T-helper 2 cell treated with Interferon-gamma antibody and Interleukin-4, amounts not matched to agents 100 ng/mL and 5 ng/mL, for 36 hours (primary cell): ENCODE measurements around the gene SPATS2L. TPM values are rescaled to one million over a fixed set of nuclear protein-coding genes. Genes with fewer than 3 reads are reported as not detected.

Experiments used
- intact Hi-C: fragments of 100-400 bp; cut with micrococcal nuclease; formaldehyde crosslinking; loops from one replicate; pipeline ENCODE4 v1.15.1; 2023
- total RNA-seq: library from RNA; stranded (reverse); gene quantifications from 2 replicates; pipeline ENCODE4 v1.2.3, GENCODE V29; 2022

SPATS2L gene
- total RNA-seq, 1 donor from 2014 or later, result 52.4 TPM

DNA sequence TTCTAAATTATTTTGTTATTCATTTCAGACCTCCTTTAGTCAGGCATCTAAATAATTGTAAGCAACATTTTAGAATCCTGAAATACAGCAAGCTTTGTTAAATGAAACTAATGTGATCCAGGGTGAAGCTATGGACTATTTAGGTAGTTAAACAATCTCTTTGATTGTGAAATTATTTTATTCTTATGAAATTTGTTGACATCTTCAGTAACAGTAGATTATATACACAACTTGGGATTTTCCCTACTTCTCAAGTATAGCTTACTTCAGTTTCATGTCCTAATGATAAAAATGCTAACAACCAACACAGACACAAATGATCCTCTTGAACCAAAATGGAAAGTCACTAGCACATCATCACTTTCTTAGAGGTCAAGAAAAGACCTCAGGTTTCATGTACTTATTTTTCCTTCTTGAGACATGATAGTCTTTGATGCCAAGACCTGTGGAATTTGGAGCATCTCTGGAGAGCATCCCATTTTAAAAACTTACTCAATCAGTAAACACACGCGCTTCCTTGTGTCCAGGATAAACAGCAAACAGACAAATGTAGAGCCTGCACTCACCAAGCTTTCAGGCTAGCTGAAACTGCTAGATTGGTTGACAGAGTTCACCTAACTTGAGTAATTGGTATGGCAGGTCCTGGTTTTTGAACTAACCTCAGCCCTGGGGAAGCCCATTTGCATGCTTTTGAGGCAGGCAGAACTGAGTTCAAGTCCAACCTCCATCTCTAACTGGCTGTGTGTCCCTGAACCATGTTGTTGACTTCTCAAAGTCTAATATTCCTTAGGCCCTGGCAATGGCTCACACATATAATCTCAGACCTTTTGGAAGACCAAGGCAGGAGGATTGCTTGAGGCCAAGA is 155.6 kb downstream of the SPATS2L start:
- intact Hi-C loops, result no loop called here

DNA sequence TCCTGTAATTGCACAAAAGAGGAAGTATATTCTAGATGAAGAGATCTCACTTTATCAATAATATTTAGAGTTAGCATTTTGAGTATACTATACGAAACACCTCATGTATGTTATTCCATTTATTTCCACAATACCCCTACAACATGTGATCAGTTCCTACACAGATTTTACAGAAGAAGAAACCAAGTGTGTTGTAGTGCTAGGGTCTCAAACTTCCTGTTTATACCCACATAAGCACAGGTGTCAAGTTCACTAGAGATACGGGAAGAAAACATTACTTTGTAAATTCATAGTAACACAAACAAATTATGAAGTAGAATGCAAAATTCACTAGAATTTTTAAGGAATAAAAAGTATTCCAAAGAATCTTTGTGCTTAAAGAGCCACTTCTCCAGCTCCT is 157.0 kb downstream of the SPATS2L start:
- intact Hi-C loops, result no loop called here

DNA sequence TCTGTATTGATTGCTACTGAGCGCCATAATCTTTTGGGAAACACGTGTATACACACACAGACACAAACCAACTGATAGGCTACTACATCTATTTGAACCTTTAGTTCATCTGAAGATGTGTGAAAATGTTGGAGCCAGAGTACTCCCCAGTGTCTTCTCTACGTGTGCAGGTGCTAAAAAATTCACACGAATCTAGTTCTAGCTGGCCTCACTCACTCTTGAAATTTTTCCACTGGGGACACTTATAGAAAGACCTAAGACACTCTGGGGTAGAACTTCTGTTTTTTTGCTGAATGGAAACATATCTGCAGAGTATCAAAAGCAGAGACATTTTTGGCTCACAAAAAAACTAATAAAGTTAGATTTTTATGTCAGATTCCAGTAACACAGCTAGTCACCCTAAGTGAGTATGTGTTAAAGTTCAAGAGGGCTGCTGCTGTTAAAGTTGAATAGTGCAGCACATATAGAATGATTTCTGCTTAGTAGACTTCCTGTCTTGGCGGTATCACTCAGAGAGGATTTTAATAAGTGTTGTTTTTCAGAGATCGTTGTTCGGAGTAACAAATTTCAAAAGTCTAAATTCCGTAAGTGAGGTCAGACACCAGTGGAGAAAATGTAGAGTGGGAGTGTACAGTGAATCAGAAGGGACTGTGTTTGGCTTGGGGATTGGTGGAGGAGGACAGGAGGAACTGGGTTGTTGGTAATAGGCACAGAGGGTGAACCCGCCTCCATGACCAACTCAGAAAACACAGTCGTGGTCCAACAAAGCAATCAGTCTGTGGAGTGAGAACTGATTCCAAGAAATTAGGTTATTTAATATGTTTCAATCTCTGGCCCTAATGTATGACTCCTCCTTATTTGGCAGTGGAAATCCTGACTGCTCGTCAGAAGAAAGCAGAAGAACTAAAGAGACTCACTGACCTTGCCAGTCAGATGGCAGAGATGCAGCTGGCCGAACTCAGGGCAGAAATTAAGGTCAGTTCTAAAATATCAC is 160.2 kb downstream of the SPATS2L start:
- intact Hi-C loops, result loop anchor here (2.0 to 5.0 kb wide), 3 partner anchors 14 to 158 kb away; no protein-coding TSS in a partner anchor

DNA sequence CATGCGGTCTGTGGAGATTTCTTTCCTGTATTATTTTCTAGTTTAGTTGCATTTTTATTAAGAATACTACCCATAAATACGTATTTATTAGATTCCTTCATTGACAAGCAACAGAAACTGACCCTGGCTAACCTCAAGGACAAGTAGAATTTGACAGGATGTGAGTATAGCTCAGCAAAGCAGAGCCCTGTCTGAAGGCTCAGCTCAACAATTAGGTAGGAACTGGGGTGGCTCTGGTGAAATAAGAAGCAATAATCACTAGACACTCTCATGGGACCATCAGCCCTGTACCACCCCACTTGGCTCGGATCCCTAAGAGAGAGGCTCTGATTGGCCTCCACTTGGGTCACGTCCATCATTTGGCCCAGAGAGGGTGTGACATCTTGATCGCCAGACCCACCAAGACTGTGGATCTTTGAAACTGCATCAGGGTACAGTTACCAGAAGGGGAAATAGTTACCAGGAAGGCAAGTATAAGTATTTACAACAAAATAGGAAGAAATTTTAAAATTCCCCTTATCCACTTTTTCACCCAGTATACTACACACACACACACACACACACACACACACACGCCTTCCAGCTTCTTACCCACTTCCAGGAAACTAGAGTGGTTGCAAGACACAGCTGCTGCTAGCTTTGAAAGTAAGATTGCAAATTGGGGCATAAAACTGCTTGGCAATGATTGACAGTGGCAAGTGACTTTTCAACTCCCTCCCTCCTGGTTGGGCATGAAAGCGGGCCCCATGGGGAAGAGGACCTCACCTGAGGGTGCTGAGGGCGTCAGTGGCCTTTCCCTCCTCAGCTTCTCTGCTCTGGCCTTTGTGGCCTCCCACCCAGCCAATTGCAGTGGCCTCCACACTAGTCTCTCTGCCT is 161.6 kb downstream of the SPATS2L start:
- intact Hi-C loops, result loop anchor here (1.0 to 5.0 kb wide), 4 partner anchors 15 to 488 kb away; no protein-coding TSS in a partner anchor

DNA sequence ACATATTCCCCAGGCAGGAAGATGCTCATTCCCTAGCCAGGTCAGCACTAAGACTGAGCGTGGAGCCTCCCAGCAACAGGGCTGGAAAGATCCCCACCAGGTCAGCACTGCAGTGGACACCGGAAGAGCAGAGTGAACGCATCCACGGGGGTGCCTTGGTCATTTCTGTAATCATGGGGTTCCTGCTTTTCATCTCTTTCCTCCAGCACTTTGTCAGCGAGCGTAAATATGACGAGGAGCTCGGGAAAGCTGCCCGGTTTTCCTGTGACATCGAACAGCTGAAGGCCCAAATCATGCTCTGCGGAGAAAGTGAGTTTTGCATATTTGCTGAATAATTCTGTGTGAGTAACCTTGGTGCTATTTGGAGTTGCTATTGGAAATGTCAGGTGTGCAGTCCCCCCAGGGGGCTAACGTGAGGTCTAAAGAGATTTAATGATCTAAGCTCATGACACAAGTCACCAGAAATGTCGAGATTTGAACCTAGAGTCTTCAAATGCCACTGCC is 163.3 kb downstream of the SPATS2L start:
- intact Hi-C loops, result loop anchor here (5.0 kb wide), 1 partner anchor 97 kb away; no protein-coding TSS in a partner anchor

DNA sequence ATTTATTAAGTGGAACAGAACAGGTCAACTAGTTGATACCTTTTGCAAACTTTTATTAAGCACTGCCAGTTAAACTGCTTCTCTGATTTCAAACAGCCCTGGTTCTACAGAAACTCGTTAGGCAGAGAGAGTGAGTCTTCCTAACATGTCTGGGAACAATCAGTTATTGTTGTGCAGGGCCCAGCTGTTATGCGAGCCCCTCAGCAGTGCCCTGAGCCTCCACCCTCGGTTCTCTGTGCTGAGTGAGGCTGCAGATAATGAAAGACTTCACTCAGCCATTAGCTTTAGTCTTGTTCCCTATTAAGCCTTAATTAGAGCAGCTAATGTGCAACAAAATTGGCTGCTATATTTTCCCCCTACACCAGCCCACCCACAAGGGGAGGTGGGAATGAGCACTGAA is 163.7 kb downstream of the SPATS2L start:
- intact Hi-C loops, result no loop called here

DNA sequence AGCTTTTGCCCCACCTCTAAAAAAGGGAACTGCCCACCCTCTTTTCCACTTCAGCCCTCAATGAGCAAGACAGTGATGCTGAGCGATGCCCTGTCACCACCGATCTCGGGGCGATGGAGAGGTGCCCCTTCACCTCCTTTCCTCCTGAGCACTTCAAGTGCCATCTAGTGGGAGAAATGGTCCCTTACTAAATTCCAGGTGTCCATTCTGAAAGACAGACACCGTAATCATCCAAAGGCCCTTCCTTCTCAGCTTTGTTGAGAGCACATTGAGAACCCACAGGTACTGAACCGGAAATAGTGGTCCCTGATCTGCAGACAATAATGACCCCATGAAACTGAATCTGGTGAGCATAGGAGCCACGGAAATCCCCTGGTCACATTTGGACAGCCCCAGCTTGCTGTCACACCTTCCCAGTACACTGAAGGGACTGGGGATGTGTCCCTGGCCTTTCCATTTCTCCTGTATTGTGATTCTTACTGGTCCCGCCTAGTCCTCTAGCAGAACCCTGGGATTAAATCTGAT is 164.9 kb downstream of the SPATS2L start:
- intact Hi-C loops, result no loop called here

DNA sequence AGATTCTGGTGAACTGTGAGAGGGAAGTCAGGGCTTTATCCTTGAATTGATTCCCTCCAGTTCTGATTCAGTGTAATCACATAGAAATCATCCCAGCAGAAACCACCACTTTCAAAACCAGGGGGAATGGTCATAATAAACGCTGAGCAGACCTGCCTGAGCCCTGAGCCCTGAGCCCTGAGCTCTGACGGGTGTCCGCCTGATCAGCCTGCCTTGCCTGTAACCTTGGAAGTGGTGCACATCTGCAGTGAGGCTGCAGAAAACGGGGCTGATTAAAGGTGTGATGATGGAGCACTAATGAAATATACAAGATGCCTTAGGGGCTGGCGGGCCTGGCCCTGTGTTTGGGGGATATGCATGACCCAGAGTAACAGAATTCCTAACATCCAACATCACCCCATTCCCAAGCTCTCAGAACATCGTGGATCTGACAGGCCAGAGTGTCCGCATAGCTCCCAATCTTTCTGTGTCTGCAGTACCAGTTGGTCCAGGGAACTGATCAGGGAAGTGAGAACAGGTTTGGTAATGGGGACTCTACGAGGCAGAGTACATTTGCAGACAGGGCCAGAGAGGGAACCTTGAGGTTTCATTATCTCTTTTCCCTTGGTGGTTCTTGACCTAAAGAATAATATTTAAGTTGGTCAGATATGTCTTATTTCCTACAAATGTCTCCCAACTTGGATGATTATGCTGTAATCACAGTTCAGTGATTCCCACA is 165.6 kb downstream of the SPATS2L start:
- intact Hi-C loops, result no loop called here

DNA sequence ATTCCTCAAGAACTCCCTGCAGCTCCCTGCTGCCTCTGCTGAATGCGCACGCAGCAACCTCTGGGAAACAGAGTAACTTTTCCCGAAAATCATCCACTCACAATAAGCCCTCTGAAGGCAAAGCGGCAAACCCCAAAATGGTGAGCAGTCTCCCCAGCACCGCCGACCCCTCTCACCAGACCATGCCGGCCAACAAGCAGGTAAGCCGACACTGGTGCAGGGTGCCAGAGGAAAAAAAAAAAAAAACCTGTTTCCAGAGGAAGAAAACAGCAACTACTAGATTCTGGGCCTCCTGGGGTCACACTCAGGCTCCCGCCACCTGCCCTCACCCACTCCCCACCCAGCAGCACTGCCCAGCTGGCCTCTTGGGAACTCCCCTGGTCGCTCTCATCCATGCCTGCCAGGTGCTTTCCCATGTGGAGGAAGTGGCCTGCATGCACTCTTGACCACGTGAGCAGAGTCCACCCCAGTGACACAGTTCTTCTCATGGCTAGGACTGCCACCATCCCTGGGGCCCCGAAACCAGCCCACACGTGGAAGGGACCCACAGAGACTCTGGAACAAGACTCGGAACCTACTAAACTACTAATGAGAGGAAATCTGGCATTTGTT is 166.5 kb downstream of the SPATS2L start:
- intact Hi-C loops, result no loop called here

DNA sequence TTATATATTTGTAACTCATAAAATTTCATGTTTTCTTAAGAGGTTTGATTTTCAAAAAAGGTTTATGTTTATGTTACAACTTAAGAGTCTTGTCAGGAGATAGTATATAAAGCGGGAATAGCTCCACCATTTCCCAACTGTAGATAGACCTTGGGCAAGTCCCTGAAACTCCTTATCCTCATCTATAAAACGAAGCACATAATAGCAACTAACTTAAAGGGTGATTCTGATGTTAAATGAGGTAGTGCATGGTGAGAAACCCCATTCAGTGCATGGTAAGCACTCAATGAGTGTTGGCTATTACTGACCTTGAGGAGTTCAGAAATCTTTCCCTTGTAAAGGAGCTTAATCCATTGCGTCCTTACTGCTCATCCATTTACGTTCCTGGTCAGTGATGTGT is 169.3 kb downstream of the SPATS2L start:
- intact Hi-C loops, result no loop called here

DNA sequence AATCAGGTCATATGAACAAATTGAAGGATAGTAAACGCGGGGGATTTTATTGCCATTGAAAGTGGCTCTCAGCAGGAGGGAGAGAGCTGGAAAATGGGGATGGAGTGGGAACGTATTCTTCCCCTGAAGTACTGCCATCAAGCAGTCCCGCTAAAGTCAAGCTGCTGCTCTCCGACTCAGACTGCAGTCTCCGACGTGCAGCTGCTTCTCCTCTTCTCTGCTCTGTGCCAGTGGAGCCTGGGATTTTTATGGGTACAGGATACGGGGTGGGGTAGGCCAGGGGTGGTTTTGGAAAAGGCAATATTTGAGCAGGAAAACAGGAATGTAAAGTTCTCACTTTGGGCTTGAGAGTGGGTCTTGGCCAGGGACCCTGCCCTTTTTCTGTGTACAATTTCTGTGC is 170.3 kb downstream of the SPATS2L start:
- intact Hi-C loops, result no loop called here

DNA sequence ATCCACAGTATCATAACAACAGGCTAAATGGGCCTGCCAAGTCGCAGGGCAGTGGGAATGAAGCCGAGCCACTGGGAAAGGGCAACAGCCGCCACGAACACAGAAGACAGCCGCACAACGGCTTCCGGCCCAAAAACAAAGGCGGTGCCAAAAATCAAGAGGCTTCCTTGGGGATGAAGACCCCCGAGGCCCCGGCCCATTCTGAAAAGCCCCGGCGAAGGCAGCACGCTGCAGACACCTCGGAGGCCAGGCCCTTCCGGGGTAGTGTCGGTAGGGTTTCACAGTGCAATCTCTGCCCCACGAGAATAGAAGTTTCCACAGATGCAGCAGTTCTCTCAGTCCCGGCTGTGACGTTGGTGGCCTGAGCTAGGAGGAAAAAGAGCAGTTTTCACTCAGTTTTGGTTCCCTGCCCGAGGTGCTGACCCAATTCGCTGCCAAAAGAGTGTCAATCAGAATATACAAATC is 171.2 kb downstream of the SPATS2L start:
- intact Hi-C loops, result no loop called here

DNA sequence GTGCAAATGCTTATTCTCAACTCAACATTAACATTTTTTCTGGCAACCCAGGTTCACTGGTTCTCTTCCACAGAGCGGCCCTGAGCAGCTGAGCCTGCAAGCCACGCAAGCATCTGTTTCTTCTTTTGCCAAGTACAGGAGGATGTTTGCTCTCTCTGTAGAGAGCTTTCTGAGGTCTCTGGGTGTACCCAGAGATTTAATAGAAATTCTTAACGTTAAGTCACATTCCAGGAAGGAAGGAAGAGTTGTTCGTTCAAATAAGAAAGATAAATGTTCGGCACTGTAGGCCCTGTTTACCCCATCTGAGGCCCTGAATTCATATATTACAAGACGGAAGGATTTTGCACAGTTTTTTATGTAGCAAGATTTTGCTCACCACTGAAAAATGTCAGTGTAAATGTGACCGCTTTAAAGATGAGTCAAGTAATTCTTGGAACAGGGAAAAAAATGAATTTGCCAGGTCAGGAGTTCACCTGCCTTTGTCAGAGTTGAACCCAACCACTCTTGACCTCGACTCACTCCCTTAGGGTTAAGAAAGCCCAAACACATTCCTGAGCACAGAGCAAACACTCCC is 173.3 kb downstream of the SPATS2L start:
- intact Hi-C loops, result loop anchor here (5.0 kb wide), 1 partner anchor 172 kb away; the partner anchor contains the start of gene SPATS2L

DNA sequence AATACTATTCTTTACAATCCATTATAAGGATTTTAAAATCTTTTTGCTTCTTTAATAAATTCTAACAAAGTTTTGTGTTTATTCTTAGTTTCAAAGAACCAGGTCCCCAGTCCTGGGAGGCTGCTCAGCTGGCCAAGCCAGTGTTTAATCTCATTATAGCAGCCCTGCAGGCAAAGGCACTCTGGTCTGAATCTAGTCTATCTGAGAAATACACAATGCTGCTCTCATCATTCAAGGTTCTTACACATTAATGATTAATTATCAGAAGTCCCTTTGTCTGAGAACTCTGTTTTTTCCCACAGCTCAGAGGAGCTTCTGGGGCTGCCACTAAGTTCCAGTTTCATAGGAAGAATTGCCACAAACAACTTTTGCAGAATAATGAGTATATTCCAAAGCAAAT is 175.7 kb downstream of the SPATS2L start:
- intact Hi-C loops, result loop anchor here (5.0 kb wide), 1 partner anchor 175 kb away; the partner anchor contains the start of gene SPATS2L

DNA sequence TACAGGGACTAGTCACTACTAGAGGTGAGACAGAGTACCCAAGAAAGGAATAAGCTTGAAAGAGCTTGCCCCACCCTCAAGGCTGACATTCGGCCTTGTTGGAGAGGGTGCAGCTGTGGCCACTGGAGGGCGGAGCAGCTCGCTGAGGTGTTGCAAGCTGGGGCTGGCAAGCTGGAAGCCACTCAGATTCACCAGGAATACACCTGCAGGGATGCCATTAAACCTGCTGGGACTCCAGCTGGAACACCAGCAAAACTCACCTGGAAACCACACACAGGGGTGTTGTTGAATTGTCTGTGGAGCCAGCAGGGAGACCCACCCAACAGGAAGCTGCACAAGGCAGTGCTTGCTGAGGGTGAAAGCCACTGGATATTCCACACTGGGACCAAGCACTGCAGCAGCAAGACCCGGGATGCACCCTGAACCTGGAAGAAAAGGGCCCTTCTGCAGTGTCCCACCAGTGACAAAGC is 177.3 kb downstream of the SPATS2L start:
- intact Hi-C loops, result loop anchor here (5.0 kb wide), 1 partner anchor 176 kb away; the partner anchor contains the start of gene SPATS2L

DNA sequence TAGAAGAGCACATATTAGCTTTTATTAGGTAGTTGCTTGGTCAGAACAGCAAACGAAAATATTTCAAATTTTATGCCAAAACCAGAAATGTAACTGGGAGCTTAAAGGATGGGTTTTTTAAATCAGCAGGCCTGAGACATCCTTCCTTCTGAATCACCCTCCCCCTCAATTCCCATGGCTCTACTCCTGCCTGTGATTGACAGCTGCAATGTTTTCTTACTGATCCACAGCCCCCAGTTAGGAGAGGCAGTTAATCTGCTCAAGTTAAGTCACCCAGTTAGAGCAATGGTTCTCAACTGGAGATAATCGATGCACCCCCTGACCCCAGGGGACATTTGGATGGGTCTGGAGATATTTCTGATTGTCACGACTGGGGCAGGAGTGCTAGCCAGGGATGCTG is 178.4 kb downstream of the SPATS2L start:
- intact Hi-C loops, result loop anchor here (5.0 kb wide), 1 partner anchor 178 kb away; the partner anchor contains the start of gene SPATS2L

DNA sequence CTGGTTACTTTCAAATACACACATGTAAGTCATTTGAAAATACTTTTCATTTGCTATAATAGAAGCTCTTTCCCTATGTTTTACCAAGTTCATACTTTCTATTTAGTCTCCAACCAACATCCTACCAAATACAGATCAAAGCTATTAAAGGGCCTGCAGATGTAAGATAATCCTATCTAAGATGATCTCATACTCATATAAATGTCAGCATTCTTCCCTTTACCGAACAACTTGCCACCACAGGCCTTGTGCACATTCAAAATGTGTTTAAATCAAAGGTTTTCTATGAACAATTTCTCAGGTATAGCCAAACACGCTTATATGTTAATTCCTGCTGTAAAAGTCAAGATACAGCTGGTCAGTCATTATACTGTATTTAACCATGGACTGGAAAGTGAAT is 180.0 kb downstream of the SPATS2L start:
- intact Hi-C loops, result no loop called here

DNA sequence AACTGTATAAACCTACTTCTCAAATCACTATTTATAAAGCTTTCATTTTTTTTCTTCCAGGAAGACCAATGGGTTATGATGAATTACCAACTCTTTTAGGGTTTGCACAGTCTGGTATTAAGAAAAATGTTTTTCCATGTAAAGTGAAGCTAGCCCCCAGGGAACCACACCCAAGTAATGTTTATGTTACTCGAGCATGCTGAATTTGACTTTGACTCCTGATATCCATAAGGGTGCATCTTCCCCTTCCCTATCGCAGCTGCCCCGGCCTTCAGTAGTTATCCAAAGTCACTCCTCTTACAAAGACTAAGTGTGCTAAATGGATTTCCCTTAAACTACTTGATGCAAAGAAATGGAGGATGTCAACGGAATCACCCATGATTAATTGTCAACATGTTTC is 181.7 kb downstream of the SPATS2L start:
- intact Hi-C loops, result no loop called here
